Common myeloid progenitor, CD34-positive (primary cell): ENCODE measurements around the gene XPA.

Source experiments
- CTCF ChIA-PET: fragments of 350-600 bp; sonication (Branson Sonifier 250); formaldehyde crosslinking; loops from one replicate; lab custom pipeline; 2021; ENCODE audit warnings: antibody characterized with exemption; lab: Charles Lee
- POLR2A ChIA-PET: fragments of 350-600 bp; sonication (Branson Sonifier 250); formaldehyde crosslinking; loops from one replicate; lab custom pipeline; 2021; ENCODE audit warnings: antibody characterized with exemption; lab: Charles Lee
- DNase-seq, 3 donors: peaks; one replicate each; pipeline versions ENCODE4 v3.0.0 to v3.0.0-alpha.2; 2013
- H3K27ac ChIP-seq, 2 experiments: 1 replicate in 1 of 2; 2 replicates in 1 of 2; pipeline ENCODE4 v1.7.0; 2013; ENCODE audit warnings: inconsistent platforms in 2 of 2, low read length in 2 of 2, mild to moderate bottlenecking in 2 of 2, low read depth in 1 of 2, moderate library complexity in 1 of 2; ENCODE audit not compliant: severe bottlenecking in 2 of 2, insufficient read depth in 1 of 2, poor library complexity in 1 of 2
- H3K27me3 ChIP-seq, 5 experiments: replicated peaks in 2 of 5; 1 replicate in 3 of 5; 2 replicates in 2 of 5; pipeline versions ENCODE4 v1.6.1 to v1.7.0; 2013; ENCODE audit warnings: low read length in 4 of 5, mild to moderate bottlenecking in 2 of 5, moderate library complexity in 2 of 5, inconsistent platforms in 1 of 5; ENCODE audit not compliant: insufficient read depth in 5 of 5, control insufficient read depth in 4 of 5
- H3K36me3 ChIP-seq, 4 experiments: 1 replicate in 2 of 4; 2 replicates in 2 of 4; pipeline versions ENCODE4 v1.6.1 to v1.7.0; 2013; ENCODE audit warnings: low read length in 3 of 4, control low read depth in 1 of 4, mild to moderate bottlenecking in 1 of 4; ENCODE audit not compliant: control insufficient read depth in 4 of 4, insufficient read depth in 4 of 4
- H3K4me1 ChIP-seq, 4 experiments: 1 replicate in 3 of 4; 2 replicates in 1 of 4; pipeline versions ENCODE4 v1.6.1 to v1.7.1; 2013; ENCODE audit warnings: low read length in 3 of 4, mild to moderate bottlenecking in 3 of 4, control low read depth in 1 of 4, inconsistent platforms in 1 of 4, moderate library complexity in 1 of 4; ENCODE audit not compliant: control insufficient read depth in 4 of 4, insufficient read depth in 4 of 4; ENCODE audit errors: control extremely low read depth in 1 of 4
- H3K4me3 ChIP-seq, 7 experiments: 1 replicate in 4 of 7; 2 replicates in 3 of 7; pipeline versions ENCODE4 v1.5.1 to v1.7.0; 2013; ENCODE audit warnings: mild to moderate bottlenecking in 7 of 7, low read length in 6 of 7, moderate library complexity in 6 of 7, inconsistent platforms in 2 of 7, low read depth in 2 of 7, control low read depth in 1 of 7; ENCODE audit not compliant: insufficient read depth in 4 of 7, control insufficient read depth in 1 of 7; ENCODE audit errors: extremely low read depth in 1 of 7
- H3K9me3 ChIP-seq, 5 experiments: 1 replicate in 4 of 5; 2 replicates in 1 of 5; pipeline versions ENCODE4 v1.6.1 to v1.7.1; 2013; ENCODE audit warnings: low read length in 4 of 5, mild to moderate bottlenecking in 2 of 5, inconsistent platforms in 1 of 5, low read depth in 1 of 5, moderate library complexity in 1 of 5; ENCODE audit not compliant: control insufficient read depth in 4 of 5, insufficient read depth in 2 of 5; ENCODE audit errors: control extremely low read depth in 1 of 5
- WGBS: methylation state at CpG from one replicate; pipeline ENCODE4 v1.1.5; 2013; ENCODE audit not compliant: insufficient coverage; 5-methylcytosine and 5-hydroxymethylcytosine counted together

The XPA gene

DNA sequence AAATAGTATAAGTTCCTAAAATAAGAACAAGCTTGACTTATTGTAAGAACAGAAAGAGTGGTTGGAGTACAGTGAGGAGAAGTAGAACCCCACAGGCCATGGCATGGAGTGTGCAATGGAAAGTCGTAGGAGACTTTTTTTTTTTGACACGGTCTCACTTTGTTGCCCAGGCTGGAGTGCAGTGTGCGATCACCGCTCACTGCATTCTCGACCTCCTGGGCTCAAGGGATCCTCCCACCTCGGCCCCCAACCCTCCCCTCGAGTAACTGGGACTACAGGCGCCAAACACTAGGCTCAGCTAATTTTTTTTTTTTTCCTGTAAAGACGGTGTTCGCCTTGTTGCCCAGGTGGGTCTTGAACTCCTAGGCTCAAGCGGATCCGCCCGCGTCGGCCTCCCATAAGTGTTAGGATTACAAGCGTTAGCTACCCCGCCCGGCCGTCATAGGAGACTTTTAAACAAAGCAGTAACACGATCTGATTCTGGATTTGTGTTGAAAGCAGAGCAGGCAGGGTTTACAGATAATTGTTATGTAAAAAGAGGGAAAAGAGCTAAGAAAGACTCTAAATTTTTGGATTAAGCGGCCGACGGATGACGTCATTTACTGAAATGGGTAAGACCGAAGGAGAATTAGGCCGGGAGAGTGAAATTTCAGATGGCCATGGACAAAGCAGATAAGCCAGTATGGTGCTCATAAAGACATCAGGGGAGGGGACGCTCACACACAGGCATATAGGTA is 64.7 kb downstream of the XPA start:
- peak in 1 of 3 donors; percentile 82 for DNase-seq
- CTCF ChIA-PET: interaction anchor here (0.7 to 1.6 kb wide), 7 partner anchors 11 to 188 kb away, joined by 3 to 6 read pairs (median 3); no protein-coding TSS in a partner anchor
- no peaks in the 10 kb centered on the region for H3K9me3 ChIP-seq
- H3K36me3 ChIP-seq: peaks cover 0 to 4% (median 1%) of the 10 kb centered on the region in 4 experiments
- H3K27me3 ChIP-seq: no peaks in the 10 kb centered on the region
- POLR2A ChIA-PET: interaction anchor here (0.6 to 0.9 kb wide), 2 partner anchors 14 to 218 kb away, joined by 3 read pairs; no protein-coding TSS in a partner anchor
- peak overlapping the region; percentile 57 to 96 (median 95) for H3K4me3 ChIP-seq
- WGBS: 3% methylated on average over 27 of the region's 27 CpGs
- H3K27ac ChIP-seq: peak overlapping the region; percentile 99
- H3K4me1 ChIP-seq: peaks cover 19 to 42% (median 36%) of the 10 kb centered on the region in 4 experiments

GRCh38 chr9:97630591-97630990 is 66.5 kb downstream of the XPA start:
- Histone ChIP-seq H3K4me1 (peaks cover 19 to 30% (median 25%) of the 10 kb centered on the region in 4 experiments), H3K27me3 (no peaks in the 10 kb centered on the region), H3K36me3 (peaks cover 4 to 7% (median 5%) of the 10 kb centered on the region in 4 experiments), H3K4me3 (no peak overlapping the region), H3K27ac (no peak overlapping the region), H3K9me3 (no peaks in the 10 kb centered on the region)
- ChIA-PET CTCF (interaction anchor here (0.9 to 1.7 kb wide), 4 partner anchors 12 to 773 kb away, joined by 3 to 10 read pairs (median 3); no protein-coding TSS in a partner anchor), POLR2A (no interaction called here)
- DNase-seq: no peak

DNA sequence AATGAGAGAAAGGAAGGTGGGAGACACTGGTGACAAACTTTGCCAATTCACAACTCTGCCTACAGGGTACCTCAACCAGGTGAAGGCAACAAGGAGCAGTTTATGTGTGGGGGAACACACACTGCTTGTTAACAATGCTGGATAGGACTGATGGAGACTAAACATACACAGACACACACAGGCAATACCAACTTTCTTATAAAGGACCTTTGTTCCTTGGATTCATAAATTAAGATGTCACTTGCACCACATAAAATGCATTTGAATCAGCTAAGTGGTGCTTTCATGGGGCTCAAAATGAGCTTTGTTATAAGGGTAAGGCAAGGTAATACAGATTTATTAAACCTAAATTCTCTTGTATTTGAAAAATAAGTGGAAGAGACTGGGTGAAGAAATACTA is 68.0 kb downstream of the XPA start:
- no peak for DNase-seq
- Histone ChIP-seq H3K27me3 (no peaks in the 10 kb centered on the region), H3K27ac (no peak overlapping the region), H3K4me3 (no peak overlapping the region), H3K36me3 (peaks cover 8 to 20% (median 11%) of the 10 kb centered on the region in 4 experiments), H3K4me1 (peaks cover 9 to 17% (median 12%) of the 10 kb centered on the region in 4 experiments), H3K9me3 (no peaks in the 10 kb centered on the region)
- POLR2A ChIA-PET: no interaction called here
- CTCF ChIA-PET: interaction anchor here (0.7 to 2.6 kb wide), 6 partner anchors 11 to 264 kb away, joined by 3 to 18 read pairs (median 5); no protein-coding TSS in a partner anchor

DNA sequence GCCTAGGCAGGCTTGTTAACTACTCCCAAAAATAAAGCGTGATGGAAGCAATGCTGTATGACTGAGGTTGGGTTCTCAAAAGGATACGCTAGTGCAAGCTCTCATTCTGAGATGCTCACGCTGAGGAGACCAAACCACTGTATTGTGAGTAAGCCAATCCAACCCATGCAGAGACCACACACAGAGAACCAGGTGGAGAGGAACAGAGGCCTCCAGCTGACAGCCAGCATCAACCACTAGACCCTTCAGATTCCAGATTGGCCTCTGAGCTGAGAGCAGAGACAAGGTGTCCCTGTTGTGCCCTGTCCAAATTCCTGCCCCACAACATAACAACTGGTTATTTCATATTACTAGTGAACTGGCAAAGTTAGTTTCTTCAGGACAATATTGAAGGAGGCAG is 68.5 kb downstream of the XPA start:
- CTCF ChIA-PET: interaction anchor here (0.9 to 2.6 kb wide), 3 partner anchors 11 to 160 kb away, joined by 3 to 18 read pairs (median 7); no protein-coding TSS in a partner anchor
- DNase-seq: no peak
- Histone ChIP-seq H3K4me1 (peaks cover 8 to 15% (median 11%) of the 10 kb centered on the region in 4 experiments), H3K9me3 (no peaks in the 10 kb centered on the region), H3K4me3 (no peak overlapping the region), H3K27ac (no peak overlapping the region), H3K36me3 (peaks cover 8 to 25% (median 14%) of the 10 kb centered on the region in 4 experiments), H3K27me3 (no peaks in the 10 kb centered on the region)
- POLR2A ChIA-PET: interaction anchor here (0.6 kb wide), 1 partner anchor 167 kb away, joined by 3 read pairs; no protein-coding TSS in a partner anchor
- WGBS: 100% methylated on average over 3 of the region's 3 CpGs

DNA sequence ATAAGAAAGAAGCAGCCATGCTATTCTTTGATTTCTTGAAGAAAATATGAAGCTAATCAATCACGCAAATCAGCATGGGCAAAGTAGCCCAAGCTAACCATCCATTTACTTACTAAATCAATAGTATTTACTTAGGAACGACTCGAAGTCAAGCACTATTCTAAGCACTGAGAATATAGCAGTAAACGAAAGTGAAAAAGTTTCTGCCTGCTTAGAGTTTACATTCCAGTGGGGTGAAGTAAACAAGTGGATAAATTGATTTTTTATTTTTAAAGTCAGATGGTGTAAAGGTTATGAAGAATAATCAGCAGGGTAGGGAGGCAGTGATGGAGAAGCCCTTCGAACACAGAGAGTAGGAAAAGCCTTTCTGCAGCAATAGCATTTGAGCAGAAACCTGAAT is 69.5 kb downstream of the XPA start:
- H3K27me3 ChIP-seq: no peaks in the 10 kb centered on the region
- no peak for DNase-seq
- no peak overlapping the region for H3K27ac ChIP-seq
- CTCF ChIA-PET: interaction anchor here (2.6 kb wide), 1 partner anchor 159 kb away, joined by 18 read pairs; no protein-coding TSS in a partner anchor
- 96% methylated on average over 4 of the region's 5 CpGs for WGBS
- H3K4me3 ChIP-seq: no peak overlapping the region
- peaks cover 8 to 13% (median 11%) of the 10 kb centered on the region in 4 experiments for H3K4me1 ChIP-seq
- H3K9me3 ChIP-seq: no peaks in the 10 kb centered on the region
- POLR2A ChIA-PET: interaction anchor here (1.3 kb wide), 1 partner anchor 12 kb away, joined by 3 read pairs; no protein-coding TSS in a partner anchor
- peaks cover 10 to 26% (median 19%) of the 10 kb centered on the region in 4 experiments for H3K36me3 ChIP-seq

- WGBS: 100% methylated on average over 2 of the region's 3 CpGs
- peaks cover 0 to 3% (median 0%) of the 10 kb centered on the region in 4 experiments for H3K4me1 ChIP-seq
- no peak overlapping the region for H3K4me3 ChIP-seq
- peaks cover 10 to 39% (median 26%) of the 10 kb centered on the region in 4 experiments for H3K36me3 ChIP-seq
- H3K9me3 ChIP-seq: no peaks in the 10 kb centered on the region
- POLR2A ChIA-PET: no interaction called here
- H3K27me3 ChIP-seq: no peaks in the 10 kb centered on the region
- no peak for DNase-seq
- no peak overlapping the region for H3K27ac ChIP-seq
- CTCF ChIA-PET: interaction anchor here (2.3 to 3.1 kb wide), 2 partner anchors 27 to 158 kb away, joined by 5 to 16 read pairs; no protein-coding TSS in a partner anchor
Measured at GRCh38 chr9:97625620-97626019, 71.5 kb downstream of the XPA start.
